DOHH2 (cell line): ENCODE measurements around the gene C1QB.

Source experiments
- EZH2phosphoT487 ChIP-seq: fragments of 200-600 bp; sonication (generic); IDR thresholded peaks from 2 replicates; pipeline ENCODE4 v1.6.1; 2017; ENCODE audit warnings: borderline replicate concordance, mild to moderate bottlenecking, antibody characterized with exemption, low read length, moderate library complexity, mixed read lengths
- TF ChIP-seq, protein P1 (sequence below): fragments of 200-600 bp; sonication (generic); IDR thresholded peaks from one replicate; pipeline ENCODE4 v1.5.1; 2014; ENCODE audit warnings: antibody characterized with exemption, mild to moderate bottlenecking, low read depth, low read length; ENCODE audit not compliant: poor library complexity, severe bottlenecking

DNA sequence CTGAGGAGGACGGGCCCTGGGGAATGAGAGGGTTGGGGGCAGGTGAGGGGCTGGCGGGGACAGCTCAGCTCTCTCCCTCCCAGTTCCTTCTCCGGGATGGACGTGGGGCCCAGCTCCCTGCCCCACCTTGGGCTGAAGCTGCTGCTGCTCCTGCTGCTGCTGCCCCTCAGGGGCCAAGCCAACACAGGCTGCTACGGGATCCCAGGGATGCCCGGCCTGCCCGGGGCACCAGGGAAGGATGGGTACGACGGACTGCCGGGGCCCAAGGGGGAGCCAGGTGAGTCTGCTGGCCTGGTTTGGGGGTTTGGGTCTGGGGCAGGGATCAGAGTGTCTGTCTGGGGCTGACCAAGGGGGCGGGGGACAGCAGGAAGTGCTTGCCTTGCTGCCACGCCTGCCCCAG lies 9.1 kb upstream of the C1QB start:
- TF ChIP-seq, protein P1, sequence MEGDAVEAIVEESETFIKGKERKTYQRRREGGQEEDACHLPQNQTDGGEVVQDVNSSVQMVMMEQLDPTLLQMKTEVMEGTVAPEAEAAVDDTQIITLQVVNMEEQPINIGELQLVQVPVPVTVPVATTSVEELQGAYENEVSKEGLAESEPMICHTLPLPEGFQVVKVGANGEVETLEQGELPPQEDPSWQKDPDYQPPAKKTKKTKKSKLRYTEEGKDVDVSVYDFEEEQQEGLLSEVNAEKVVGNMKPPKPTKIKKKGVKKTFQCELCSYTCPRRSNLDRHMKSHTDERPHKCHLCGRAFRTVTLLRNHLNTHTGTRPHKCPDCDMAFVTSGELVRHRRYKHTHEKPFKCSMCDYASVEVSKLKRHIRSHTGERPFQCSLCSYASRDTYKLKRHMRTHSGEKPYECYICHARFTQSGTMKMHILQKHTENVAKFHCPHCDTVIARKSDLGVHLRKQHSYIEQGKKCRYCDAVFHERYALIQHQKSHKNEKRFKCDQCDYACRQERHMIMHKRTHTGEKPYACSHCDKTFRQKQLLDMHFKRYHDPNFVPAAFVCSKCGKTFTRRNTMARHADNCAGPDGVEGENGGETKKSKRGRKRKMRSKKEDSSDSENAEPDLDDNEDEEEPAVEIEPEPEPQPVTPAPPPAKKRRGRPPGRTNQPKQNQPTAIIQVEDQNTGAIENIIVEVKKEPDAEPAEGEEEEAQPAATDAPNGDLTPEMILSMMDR, result no peak
- no peak for TF ChIP-seq EZH2phosphoT487
